Amniotic epithelial cell (primary cell): ENCODE measurements around the gene DAGLA.
A peak's percentile ranks its signal among the peaks of the same experiment; 100 is the strongest.

Experiments
- DNase-seq: peaks from one replicate; pipeline ENCODE4 v3.0.0-alpha.2; 2010; ENCODE audit warnings: low read depth

Gene DAGLA

GRCh38 chr11:61780581-61781162, 100.5 kb downstream of the DAGLA start:
- no peak for DNase-seq

- DNase-seq = no peak
These were observed 101.4 kb downstream of the DAGLA start for GRCh38 chr11:61781585-61781984.

GRCh38 chr11:61782299-61782698, 102.1 kb downstream of the DAGLA start:
- no peak for DNase-seq

GRCh38 chr11:61782841-61783240, 102.7 kb downstream of the DAGLA start:
- no peak for DNase-seq

- peak; percentile 64 for DNase-seq
These were observed 103.7 kb downstream of the DAGLA start for GRCh38 chr11:61783717-61784505.

- DNase-seq = no peak
These were observed 104.3 kb downstream of the DAGLA start for GRCh38 chr11:61784506-61784805.

- no peak for DNase-seq
These were observed 105.7 kb downstream of the DAGLA start for GRCh38 chr11:61785837-61786402.

GRCh38 chr11:61787928-61788491, 107.8 kb downstream of the DAGLA start:
- DNase-seq = peak; percentile 89

- DNase-seq = peak; percentile 89
These were observed 111.6 kb downstream of the DAGLA start for GRCh38 chr11:61791737-61792309.

- DNase-seq = peak; percentile 95
These were observed 112.3 kb downstream of the DAGLA start, which contains the start of the genes FEN1 and TMEM258 for GRCh38 chr11:61792310-61793082. Gene FEN1 (plus strand): TSS chr11:61792911. CDS start chr11:61795362, 2,451 bp downstream. Gene TMEM258 (minus strand): TSS chr11:61792599. CDS start chr11:61792558, 41 bp downstream.

GRCh38 chr11:61793083-61793828, 113.1 kb downstream of the DAGLA start:
- DNase-seq = no peak

GRCh38 chr11:61793829-61794204, 113.6 kb downstream of the DAGLA start:
- DNase-seq = no peak

GRCh38 chr11:61794579-61794978, 114.4 kb downstream of the DAGLA start:
- DNase-seq = no peak

- no peak for DNase-seq
These were observed 115.3 kb downstream of the DAGLA start for GRCh38 chr11:61795459-61795858.

GRCh38 chr11:61795876-61796526, 115.8 kb downstream of the DAGLA start:
- no peak for DNase-seq
